GM23248 (cell line): ENCODE data around the gene RELN. TPM values are rescaled to one million over a fixed set of nuclear protein-coding genes. Genes with fewer than 3 reads are reported as not detected.

ENCODE experiments used
- DNase-seq: peaks from one replicate; pipeline ENCODE4 v3.0.0-alpha.2; 2015
- H2AFZ ChIP-seq: fragments of 200-600 bp; sonication (generic); 2 replicates; pipeline ENCODE4 v1.6.1; 2016; ENCODE audit warnings: antibody characterized with exemption
- H3F3A ChIP-seq: fragments of 200-600 bp; sonication (generic); 2 replicates; pipeline ENCODE4 v1.6.1; 2016; ENCODE audit warnings: mild to moderate bottlenecking, antibody characterized with exemption, mixed run types; ENCODE audit not compliant: insufficient read depth
- H3K27ac ChIP-seq: fragments of 200-600 bp; sonication (generic); 2 replicates; pipeline ENCODE4 v1.5.1; 2016; ENCODE audit warnings: mild to moderate bottlenecking
- H3K27me3 ChIP-seq: fragments of 200-600 bp; sonication (generic); replicated peaks from 2 replicates; pipeline ENCODE4 v1.6.1; 2016; ENCODE audit warnings: mild to moderate bottlenecking; ENCODE audit not compliant: insufficient read depth
- H3K36me3 ChIP-seq: fragments of 200-600 bp; sonication (generic); 2 replicates; pipeline ENCODE4 v1.6.1; 2016; ENCODE audit warnings: low read depth, mild to moderate bottlenecking
- H3K4me1 ChIP-seq: fragments of 200-600 bp; sonication (generic); 2 replicates; pipeline ENCODE4 v1.6.1; 2016; ENCODE audit warnings: mild to moderate bottlenecking; ENCODE audit not compliant: insufficient read depth
- H3K4me2 ChIP-seq: fragments of 200-600 bp; sonication (generic); one replicate; pipeline ENCODE4 v1.6.1; 2016; ENCODE audit warnings: mild to moderate bottlenecking; ENCODE audit not compliant: unreplicated experiment
- H3K4me3 ChIP-seq: fragments of 200-600 bp; sonication (generic); 2 replicates; pipeline ENCODE4 v1.5.1; 2016; ENCODE audit warnings: mild to moderate bottlenecking
- H3K79me2 ChIP-seq: fragments of 200-600 bp; sonication (generic); 2 replicates; pipeline ENCODE4 v1.6.1; 2016; ENCODE audit warnings: mild to moderate bottlenecking; ENCODE audit not compliant: insufficient read depth
- H3K9ac ChIP-seq: fragments of 200-600 bp; sonication (generic); 2 replicates; pipeline ENCODE4 v1.6.1; 2016; ENCODE audit warnings: mild to moderate bottlenecking
- H3K9me2 ChIP-seq: fragments of 200-600 bp; sonication (generic); 2 replicates; pipeline ENCODE4 v1.6.1; 2016; ENCODE audit warnings: mixed run types, mild to moderate bottlenecking, moderate library complexity; ENCODE audit not compliant: insufficient read depth
- H3K9me3 ChIP-seq: fragments of 200-600 bp; sonication (generic); one replicate; pipeline ENCODE4 v1.6.1; 2017; ENCODE audit warnings: low read depth
- H4K20me1 ChIP-seq: fragments of 200-600 bp; sonication (generic); 2 replicates; pipeline ENCODE4 v1.6.0; 2016; ENCODE audit not compliant: insufficient read depth
- EZH2 ChIP-seq: fragments of 200-600 bp; sonication (generic); IDR thresholded peaks from 2 replicates; pipeline ENCODE4 v1.6.1; 2018; ENCODE audit warnings: antibody characterized with exemption, mild to moderate bottlenecking; ENCODE audit not compliant: insufficient read depth, poor library complexity, severe bottlenecking
- EZH2phosphoT487 ChIP-seq: fragments of 200-600 bp; sonication (generic); IDR thresholded peaks from 2 replicates; pipeline ENCODE4 v1.6.1; 2018; ENCODE audit warnings: antibody characterized with exemption, moderate library complexity, mild to moderate bottlenecking, low read depth; ENCODE audit not compliant: insufficient read depth
- WGBS, 2 experiments: methylation state at CpG; one replicate each; pipeline ENCODE4 v1.1.6; 2015 to 2017; ENCODE audit warnings: low lambda C conversion rate in 2 of 2, low coverage in 1 of 2; ENCODE audit errors: missing lambda C conversion rate in 2 of 2; 5-methylcytosine and 5-hydroxymethylcytosine counted together
- in situ Hi-C: fragments of 300-500 bp; cut with MboI; formaldehyde crosslinking; loops from 2 replicates; pipeline ENCODE4 v1.15.0; 2020
- polyA plus RNA-seq: library from polyadenylated mRNA; unstranded; fragments of >200 nt; fragmentation: Nextera tagmentation; extraction: Ambion mirVana; gene quantifications from 2 replicates; pipeline ENCODE4 v1.2.1, GENCODE V29; 2016
- total RNA-seq: library from RNA; depleted of rRNA; stranded (reverse); fragments of >200 nt; shearing (Covaris generic); gene quantifications from 2 replicates; pipeline ENCODE4 v1.2.3, GENCODE V29; 2014

RELN gene
- total and polyA plus RNA-seq, 2 experiments from 2014 or later, result 0.76 to 0.97 TPM

GRCh38 chr7:103605640-103606039, 383.8 kb downstream of the RELN start:
- H3K27ac ChIP-seq, result no peak overlapping the region
- in situ Hi-C loops, result no loop called here
- WGBS, 2 experiments, result 83 to 90% methylated on average over 3 of the region's 3 CpGs

GRCh38 chr7:103598326-103598905, 391.0 kb downstream of the RELN start:
- DNase-seq, result no peak
- no peak overlapping the region for H2AFZ ChIP-seq
- WGBS, 2 experiments, result 80 to 85% methylated on average over 2 of the region's 2 CpGs
- no peaks in the 10 kb centered on the region for H3F3A ChIP-seq
- no peaks in the 10 kb centered on the region for H3K27me3 ChIP-seq
- H3K4me3 ChIP-seq, result no peak overlapping the region
- in situ Hi-C loops, result no loop called here
- no peaks in the 10 kb centered on the region for H3K9me2 ChIP-seq
- H3K27ac ChIP-seq, result no peak overlapping the region
- no peaks in the 10 kb centered on the region for H3K9me3 ChIP-seq
- H3K4me1 ChIP-seq, result no peaks in the 10 kb centered on the region
- no peaks in the 10 kb centered on the region for H4K20me1 ChIP-seq
- no peak overlapping the region for H3K9ac ChIP-seq
- TF ChIP-seq EZH2phosphoT487 (no peak), EZH2 (no peak)
- H3K36me3 ChIP-seq, result no peaks in the 10 kb centered on the region
- H3K79me2 ChIP-seq, result no peaks in the 10 kb centered on the region
- no peak overlapping the region for H3K4me2 ChIP-seq

More at GRCh38 chr7:103605640-103606039, 383.8 kb downstream of the RELN start:
- no peak overlapping the region for H2AFZ ChIP-seq
- no peaks in the 10 kb centered on the region for H3K79me2 ChIP-seq
- no peaks in the 10 kb centered on the region for H3F3A ChIP-seq
- H3K4me2 ChIP-seq, result no peak overlapping the region
- H3K27me3 ChIP-seq, result no peaks in the 10 kb centered on the region
- no peaks in the 10 kb centered on the region for H4K20me1 ChIP-seq
- TF ChIP-seq EZH2phosphoT487 (no peak), EZH2 (no peak)
- no peaks in the 10 kb centered on the region for H3K9me2 ChIP-seq
- H3K9ac ChIP-seq, result no peak overlapping the region
- no peaks in the 10 kb centered on the region for H3K36me3 ChIP-seq
- H3K9me3 ChIP-seq, result no peaks in the 10 kb centered on the region
- H3K4me3 ChIP-seq, result no peak overlapping the region
- H3K4me1 ChIP-seq, result no peaks in the 10 kb centered on the region
- DNase-seq, result no peak

DNA sequence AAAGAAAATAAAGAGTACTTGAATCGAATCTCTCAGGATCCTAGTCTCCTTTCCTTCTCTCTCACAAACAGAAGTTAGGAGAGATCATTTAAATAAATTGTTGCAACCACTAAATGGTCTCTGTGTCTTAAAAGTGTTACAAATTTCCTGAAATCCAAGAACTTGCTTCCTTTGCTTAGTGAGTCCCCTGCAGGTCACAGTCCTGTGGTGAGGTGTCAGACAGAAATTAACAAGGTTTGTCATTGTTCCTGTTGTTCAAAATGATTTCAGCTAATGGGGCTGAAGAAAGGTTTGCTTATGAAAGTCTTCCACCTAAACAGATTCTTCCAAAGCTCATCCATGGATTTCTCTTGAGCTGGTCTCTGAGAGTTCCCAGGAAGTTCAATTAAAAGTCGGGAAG, 391.9 kb downstream of the RELN start:
- Histone ChIP-seq H3K27ac (no peak overlapping the region), H3K4me1 (no peaks in the 10 kb centered on the region), H3K4me2 (no peak overlapping the region), H3K79me2 (no peaks in the 10 kb centered on the region), H4K20me1 (no peaks in the 10 kb centered on the region), H3K4me3 (no peak overlapping the region), H2AFZ (no peak overlapping the region), H3K9me2 (no peaks in the 10 kb centered on the region), H3F3A (no peaks in the 10 kb centered on the region), H3K27me3 (no peaks in the 10 kb centered on the region), H3K36me3 (no peaks in the 10 kb centered on the region), H3K9ac (no peak overlapping the region), H3K9me3 (no peaks in the 10 kb centered on the region)
- in situ Hi-C loops, result no loop called here
- TF ChIP-seq EZH2 (no peak), EZH2phosphoT487 (no peak)
- 46 to 58% methylated on average over 2 of the region's 2 CpGs for WGBS, 2 experiments
- DNase-seq, result no peak

GRCh38 chr7:103594186-103594585, 395.3 kb downstream of the RELN start:
- in situ Hi-C loops, result no loop called here
- no peak overlapping the region for H3K27ac ChIP-seq

DNA sequence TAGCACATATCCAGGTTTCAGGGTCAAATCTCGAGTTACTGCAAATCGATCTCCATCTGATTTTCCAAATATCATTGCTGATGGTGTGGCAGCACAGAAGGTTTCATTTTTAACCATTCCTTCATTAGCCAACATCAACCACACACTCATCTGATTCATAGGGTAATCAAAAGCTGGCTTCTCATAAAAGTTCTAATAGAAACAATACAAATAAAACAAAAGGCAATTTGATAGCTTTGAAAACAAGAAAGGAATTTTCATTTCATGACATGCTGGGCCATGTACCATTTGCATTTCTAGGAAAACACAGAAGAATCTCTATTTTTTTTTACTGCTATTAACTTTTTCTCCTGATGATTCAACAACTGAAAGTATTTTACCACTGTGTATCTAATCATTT, 395.8 kb downstream of the RELN start:
- Histone ChIP-seq H3F3A (no peaks in the 10 kb centered on the region), H3K4me3 (no peak overlapping the region), H3K9me3 (no peaks in the 10 kb centered on the region), H3K36me3 (no peaks in the 10 kb centered on the region), H3K4me1 (no peaks in the 10 kb centered on the region), H3K9me2 (no peaks in the 10 kb centered on the region), H3K27me3 (no peaks in the 10 kb centered on the region), H3K4me2 (no peak overlapping the region), H2AFZ (0 out of 2 replicates have a peak overlapping the region, but pooled peaks have one; percentile 16), H3K79me2 (no peaks in the 10 kb centered on the region), H3K27ac (no peak overlapping the region), H4K20me1 (no peaks in the 10 kb centered on the region), H3K9ac (no peak overlapping the region)
- peak; percentile 9 for DNase-seq
- WGBS, 2 experiments, result 18 to 34% methylated on average over 2 of the region's 2 CpGs
- in situ Hi-C loops, result no loop called here
- TF ChIP-seq EZH2 (no peak), EZH2phosphoT487 (no peak)

More at GRCh38 chr7:103594186-103594585, 395.3 kb downstream of the RELN start:
- no peak for TF ChIP-seq EZH2phosphoT487
- TF ChIP-seq EZH2, result no peak
- Histone ChIP-seq H3F3A (no peaks in the 10 kb centered on the region), H3K4me2 (no peak overlapping the region), H2AFZ (0 out of 2 replicates have a peak overlapping the region, but pooled peaks have one; percentile 16), H3K4me1 (no peaks in the 10 kb centered on the region), H3K9me3 (no peaks in the 10 kb centered on the region), H3K27me3 (no peaks in the 10 kb centered on the region), H3K36me3 (no peaks in the 10 kb centered on the region), H3K9me2 (no peaks in the 10 kb centered on the region), H3K79me2 (no peaks in the 10 kb centered on the region), H3K9ac (no peak overlapping the region), H3K4me3 (no peak overlapping the region), H4K20me1 (no peaks in the 10 kb centered on the region)
- DNase-seq, result no peak
- WGBS, 2 experiments, result 80 to 85% methylated on average over 5 of the region's 5 CpGs
